GM21390 (cell line): ENCODE data around the gene TBC1D10A.

Source experiments
- ATAC-seq: cut with Tn5 transposase; IDR thresholded peaks from one replicate; pipeline ENCODE4 v1.9.1; 2021; ENCODE audit not compliant: unreplicated experiment

Gene TBC1D10A

GRCh38 chr22:30326706-30327362, at the start of gene TBC1D10A:
TSS of gene TBC1D10A (minus strand) at chr22:30326941. CDS start at chr22:30326881, 60 bp downstream.
- peak; percentile 74 for ATAC-seq

DNA sequence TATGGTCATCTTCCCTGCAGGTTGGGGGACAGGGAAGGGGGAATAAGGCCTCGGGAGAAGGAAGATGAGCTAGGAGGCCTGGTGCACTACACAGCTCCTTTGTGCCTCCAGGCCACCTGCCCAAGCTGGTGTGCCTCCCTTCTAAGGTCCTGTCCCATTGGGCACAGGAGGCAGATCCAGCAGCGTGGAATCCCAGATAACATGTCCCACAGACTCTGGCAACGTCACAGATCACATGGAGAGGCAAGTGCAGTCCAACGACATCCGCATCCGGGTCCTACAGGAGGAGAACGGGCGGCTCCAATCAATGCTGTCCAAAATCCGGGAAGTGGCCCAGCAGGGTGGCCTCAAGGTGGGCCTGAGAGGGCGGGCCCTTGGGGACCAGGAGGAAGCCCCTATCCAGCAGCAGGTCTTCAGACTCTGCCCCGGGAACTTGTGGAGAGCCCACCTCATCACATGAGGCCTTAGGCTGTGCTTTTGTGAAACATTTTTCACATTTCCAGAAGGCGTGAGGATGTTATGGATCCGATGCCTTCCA, 48.6 kb upstream of the TBC1D10A start:
- ATAC-seq, result no peak

DNA sequence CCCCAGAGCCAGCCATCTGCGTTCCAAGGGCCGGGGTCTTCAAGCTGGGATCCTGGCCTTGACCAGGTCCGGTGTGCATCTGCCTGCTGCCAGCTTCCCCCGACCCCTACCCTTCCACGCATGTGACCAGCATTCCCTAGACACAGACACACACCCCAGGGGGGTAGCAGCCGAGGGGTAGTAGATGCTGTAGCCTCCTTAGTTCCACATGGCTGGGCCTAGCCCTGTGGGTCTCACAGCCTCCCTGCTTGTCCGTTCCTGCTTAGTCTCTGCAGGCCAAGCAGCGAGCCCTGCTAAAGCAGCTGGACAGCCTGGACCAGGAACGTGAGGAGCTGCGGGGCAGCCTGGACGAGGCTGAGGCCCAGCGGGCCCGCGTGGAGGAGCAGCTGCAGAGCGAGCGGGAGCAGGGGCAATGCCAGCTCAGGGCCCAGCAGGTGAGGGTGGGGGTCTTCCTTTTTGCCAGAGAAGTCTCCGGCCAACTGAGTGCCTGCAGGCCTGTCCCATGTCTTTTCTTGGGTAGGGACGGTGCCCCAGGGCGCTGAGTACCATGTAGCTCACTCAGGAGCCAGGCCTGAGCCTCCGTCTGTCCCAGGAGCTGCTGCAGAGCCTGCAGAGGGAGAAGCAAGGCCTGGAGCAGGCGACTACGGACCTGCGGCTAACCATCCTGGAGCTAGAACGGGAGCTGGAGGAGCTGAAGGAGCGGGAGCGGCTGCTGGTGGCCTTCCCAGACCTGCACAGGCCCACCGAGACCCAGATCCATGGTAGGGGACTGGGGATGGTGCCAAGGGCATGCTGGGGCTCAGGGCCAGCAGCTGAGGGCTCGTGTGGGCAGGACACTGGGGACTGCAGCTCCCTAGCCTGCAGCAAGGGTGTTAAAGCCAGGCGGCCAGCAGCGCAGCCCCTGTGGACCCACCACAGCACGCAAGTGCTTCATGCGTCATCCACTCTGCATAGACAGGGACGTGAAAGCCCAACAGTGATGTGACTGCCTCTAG, 46.9 kb upstream of the TBC1D10A start:
- no peak for ATAC-seq

GRCh38 chr22:30372915-30373314, 46.2 kb upstream of the TBC1D10A start:
- no peak for ATAC-seq

DNA sequence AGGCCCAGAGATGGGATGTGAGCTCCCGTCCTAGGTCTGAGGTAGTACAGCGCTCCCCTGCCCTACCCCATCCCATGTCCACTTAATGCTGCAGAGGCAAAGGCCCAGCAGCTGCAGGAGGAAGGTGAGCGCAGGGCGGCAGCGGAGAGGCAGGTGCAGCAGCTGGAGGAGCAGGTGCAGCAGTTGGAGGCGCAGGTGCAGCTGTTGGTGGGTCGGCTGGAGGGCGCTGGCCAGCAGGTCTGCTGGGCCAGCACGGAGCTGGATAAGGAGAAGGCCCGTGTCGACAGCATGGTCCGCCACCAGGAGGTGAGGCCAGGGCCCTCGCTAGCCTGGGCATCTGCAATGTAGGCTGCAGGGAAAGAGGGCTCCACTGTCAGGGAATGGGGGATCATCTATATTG, 45.2 kb upstream of the TBC1D10A start:
- ATAC-seq, result no peak

DNA sequence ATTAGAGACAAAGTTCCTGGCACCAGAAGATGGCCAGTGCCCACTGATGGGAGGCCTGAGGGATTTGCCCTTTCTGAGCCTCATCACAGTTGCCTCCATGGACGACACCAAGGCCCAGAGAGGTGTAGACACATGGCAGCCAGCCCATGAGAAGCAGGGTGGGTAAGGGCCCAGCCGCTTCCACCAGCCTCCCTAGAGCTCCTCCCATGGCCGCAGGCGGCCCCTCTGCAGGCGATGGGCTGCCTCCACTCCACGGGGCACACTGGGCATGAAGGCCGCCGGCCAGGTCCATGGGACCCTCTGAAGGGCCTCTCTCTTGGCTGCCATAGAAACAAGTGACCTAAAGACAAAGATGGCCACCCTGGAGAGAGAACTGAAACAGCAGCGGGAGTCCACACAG, 44.6 kb upstream of the TBC1D10A start:
- no peak for ATAC-seq

DNA sequence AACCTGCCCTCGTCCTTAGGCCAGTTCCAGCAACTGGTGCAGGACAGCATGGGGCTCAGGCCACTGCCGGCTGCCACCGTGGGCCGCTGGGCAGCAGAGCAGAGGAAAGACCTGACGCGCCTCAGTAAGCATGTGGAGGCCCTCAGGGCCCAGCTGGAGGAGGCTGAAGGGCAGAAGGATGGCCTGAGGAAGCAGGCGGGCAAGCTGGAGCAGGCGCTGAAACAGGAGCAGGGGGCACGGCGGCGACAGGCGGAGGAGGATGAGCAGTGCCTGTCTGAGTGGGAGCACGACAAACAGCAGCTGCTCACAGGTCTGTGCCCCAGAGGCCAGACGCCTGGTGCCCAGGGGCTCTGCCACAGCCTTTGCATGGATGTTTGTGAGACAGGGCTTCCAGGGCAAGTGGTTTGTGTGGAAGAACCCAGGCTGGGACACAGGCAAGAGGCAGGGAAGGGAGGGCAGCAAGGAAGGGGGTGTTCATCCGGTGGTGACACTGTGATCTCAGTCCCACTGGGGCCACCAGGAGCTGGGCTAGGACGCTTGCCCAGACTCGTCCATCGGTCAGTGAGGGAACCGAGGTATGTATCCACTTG, 44.0 kb upstream of the TBC1D10A start:
- no peak for ATAC-seq

GRCh38 chr22:30368420-30368819, 41.7 kb upstream of the TBC1D10A start:
- no peak for ATAC-seq

DNA sequence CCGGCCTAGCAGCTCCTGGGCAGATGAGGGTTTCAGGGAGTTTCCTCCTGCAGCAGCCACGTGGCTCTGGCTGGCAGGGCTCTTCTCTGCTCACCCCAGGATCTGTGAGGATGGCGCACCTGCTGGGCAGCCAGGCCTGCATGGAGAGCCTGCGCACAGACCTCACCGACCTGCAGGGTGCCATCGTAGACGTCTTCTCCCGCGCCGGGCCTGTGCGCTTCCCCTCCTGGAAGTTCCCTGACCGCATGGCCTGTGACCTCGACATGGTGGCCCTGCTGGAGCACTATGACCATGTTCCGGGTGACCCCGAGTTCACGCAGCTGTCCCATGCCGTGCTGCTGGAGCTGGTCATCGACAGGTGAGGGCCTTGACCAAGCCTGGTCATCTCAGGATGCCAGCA, 39.1 kb upstream of the TBC1D10A start:
- ATAC-seq, result no peak

GRCh38 chr22:30362651-30363281, 36.0 kb upstream of the TBC1D10A start:
- no peak for ATAC-seq

- ATAC-seq, result no peak
These were observed 35.3 kb upstream of the TBC1D10A start for GRCh38 chr22:30361916-30362650.

DNA sequence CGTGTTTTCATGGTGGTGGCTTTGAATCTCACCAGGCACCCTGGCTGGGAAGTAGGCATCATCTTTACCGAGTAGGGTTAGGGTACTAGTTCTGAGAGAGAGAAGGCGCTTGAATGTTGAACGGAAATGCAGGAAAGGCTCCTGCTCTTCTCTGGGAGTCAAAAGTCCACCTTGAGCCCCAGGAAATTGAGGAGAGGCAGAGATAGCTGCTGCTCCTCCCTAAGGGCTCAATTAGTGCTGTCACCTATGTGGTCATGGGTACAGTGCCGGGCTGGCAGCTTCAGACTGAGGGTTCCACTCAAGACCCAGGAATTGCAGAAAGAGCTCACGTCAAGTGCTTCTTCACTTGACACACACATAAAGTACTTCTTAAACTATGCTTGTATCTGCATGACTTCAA, 31.8 kb upstream of the TBC1D10A start:
- no peak for ATAC-seq

GRCh38 chr22:30357650-30358215, 31.0 kb upstream of the TBC1D10A start:
- ATAC-seq, result no peak

DNA sequence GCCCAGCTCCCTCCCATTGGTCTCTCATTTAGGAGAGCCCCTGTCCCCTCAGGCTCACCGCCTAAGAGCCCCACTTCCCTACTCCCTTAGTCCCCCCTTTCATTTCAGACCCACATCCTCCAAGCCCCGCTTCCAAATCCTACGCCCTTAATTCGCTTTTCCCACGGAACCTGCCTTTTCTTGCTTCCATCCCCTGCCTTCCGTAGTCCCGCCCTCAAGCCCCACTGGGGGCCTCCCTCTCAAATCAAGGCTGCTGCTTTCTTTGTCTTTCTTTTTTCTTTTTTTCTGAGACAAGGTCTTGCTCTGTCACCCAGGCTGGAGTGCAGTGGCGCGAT, 30.5 kb upstream of the TBC1D10A start:
- no peak for ATAC-seq

- ATAC-seq, result peak; percentile 88
These were observed 29.9 kb upstream of the TBC1D10A start, which contains the start of the genes CCDC157 and SF3A1 for GRCh38 chr22:30356449-30357235. TSS of gene CCDC157 (plus strand) at chr22:30357007. CDS start at chr22:30366001, 8,994 bp downstream. TSS of gene SF3A1 (minus strand) at chr22:30356894. CDS start at chr22:30356792, 102 bp downstream.

GRCh38 chr22:30354644-30355043, 27.9 kb upstream of the TBC1D10A start:
- ATAC-seq, result no peak

- ATAC-seq, result no peak
These were observed 24.5 kb upstream of the TBC1D10A start for GRCh38 chr22:30351226-30351625.

- no peak for ATAC-seq
These were observed 22.1 kb upstream of the TBC1D10A start for GRCh38 chr22:30348809-30349208.

GRCh38 chr22:30348404-30348803, 21.7 kb upstream of the TBC1D10A start:
- no peak for ATAC-seq
